Prostate gland (tissue), 2 donors: ENCODE measurements around the gene EPB41L4A. TPM values are rescaled to one million over a fixed set of nuclear protein-coding genes. Genes with fewer than 3 reads are reported as not detected.

Experiments used
- DNase-seq: peaks from one replicate; pipeline ENCODE4 v3.0.0-alpha.2; 2019; ENCODE audit warnings: low spot score
- H3K27ac ChIP-seq, 2 donors: fragments of 200-600 bp; sonication (generic); 2 replicates each; pipeline ENCODE4 v1.5.1; 2017 to 2019
- H3K27me3 ChIP-seq: fragments of 200-600 bp; sonication (generic); replicated peaks from 2 replicates; pipeline ENCODE4 v1.5.1; 2019; ENCODE audit not compliant: insufficient read depth
- H3K36me3 ChIP-seq, 2 donors: fragments of 200-600 bp; sonication (generic); 1 replicate in 1 of 2; 2 replicates in 1 of 2; pipeline versions ENCODE4 v1.5.1 to v1.8.1; 2017 to 2019
- H3K4me1 ChIP-seq: fragments of 200-600 bp; sonication (generic); replicated peaks from 2 replicates; pipeline ENCODE4 v1.5.1; 2019
- H3K4me3 ChIP-seq, 2 donors: fragments of 200-600 bp; sonication (generic); 2 replicates each; pipeline ENCODE4 v1.5.1; 2017 to 2019
- H3K9me3 ChIP-seq: fragments of 200-600 bp; sonication (generic); 2 replicates; pipeline ENCODE4 v1.5.1; 2017
- CTCF ChIP-seq, 4 experiments: fragments of 200-600 bp in 2 of 4; fragments of 450-650 bp in 2 of 4; sonication (generic) in 2 of 4; IDR thresholded peaks; 1 replicate in 3 of 4; 2 replicates in 1 of 4; pipeline ENCODE4 v1.5.1; 2016 to 2019; ENCODE audit warnings: antibody characterized with exemption in 4 of 4, mild to moderate bottlenecking in 2 of 4, moderate library complexity in 2 of 4
- POLR2A ChIP-seq: fragments of 450-650 bp; IDR thresholded peaks from one replicate; pipeline ENCODE4 v1.6.1; 2016; ENCODE audit warnings: antibody characterized with exemption, mild to moderate bottlenecking
- POLR2AphosphoS5 ChIP-seq: sonication (generic); formaldehyde crosslinking; IDR thresholded peaks from one replicate; pipeline ENCODE4 v1.6.1; 2017; ENCODE audit warnings: antibody characterized with exemption
- WGBS: methylation state at CpG from one replicate; pipeline ENCODE4 v1.1.5; 2018; 5-methylcytosine and 5-hydroxymethylcytosine counted together
- intact Hi-C: fragments of 100-400 bp; cut with DNase I; formaldehyde crosslinking; loops from one replicate; pipeline ENCODE4 v1.14.2; 2022
- total RNA-seq, 2 donors: library from RNA; depleted of rRNA; stranded (reverse); fragments of >200 nt; gene quantifications; one replicate each; pipeline ENCODE4 v1.1.0, GENCODE V29; 2016

EPB41L4A gene
- total RNA-seq, 2 donors from 2014 or later: 23.0 to 37.5 TPM

GRCh38 chr5:112154940-112155686 lies 264.0 kb downstream of the EPB41L4A start:
- DNase-seq: no peak
- no peak overlapping the region for H3K4me3 ChIP-seq
- intact Hi-C loops: no loop called here

DNA sequence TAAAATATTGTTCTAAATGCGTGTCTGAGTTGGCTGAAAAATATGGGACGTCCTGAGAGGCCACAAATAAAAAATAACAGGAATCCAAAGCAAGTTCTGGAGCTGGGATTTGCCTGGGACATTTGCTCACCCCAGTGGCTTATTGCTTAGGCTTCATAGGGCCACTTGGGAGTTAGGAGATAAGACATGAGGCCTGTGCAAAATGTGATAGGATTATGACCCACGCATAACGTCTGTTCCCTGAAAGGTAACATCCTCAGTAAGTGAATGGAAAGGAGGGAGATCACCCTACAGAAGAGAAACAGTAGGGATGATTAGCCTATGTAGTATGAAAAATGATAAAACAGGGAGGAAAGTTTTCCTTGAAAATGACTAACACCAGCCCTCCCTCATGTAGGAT lies 269.4 kb downstream of the EPB41L4A start:
- H3K4me3 ChIP-seq: no peak overlapping the region
- no peaks in the 10 kb centered on the region for H3K27me3 ChIP-seq
- TF ChIP-seq POLR2AphosphoS5 (no peak), POLR2A (no peak), CTCF (IDR thresholded peaks at IDR 0.05) (no peak)
- 87% methylated on average over 4 of the region's 4 CpGs for whole genome bisulfite sequencing
- H3K27ac ChIP-seq: no peak overlapping the region
- no peak for DNase-seq
- no peaks in the 10 kb centered on the region for H3K9me3 ChIP-seq
- no peaks in the 10 kb centered on the region for H3K4me1 ChIP-seq
- intact Hi-C loops: loop anchor here (5.0 to 10.0 kb wide), 3 partner anchors 395 to 992 kb away; partner anchors contain the start of gene NREP
- H3K36me3 ChIP-seq: no peaks in the 10 kb centered on the region

More at GRCh38 chr5:112154940-112155686, 264.0 kb downstream of the EPB41L4A start:
- Histone ChIP-seq H3K27ac (no peak overlapping the region), H3K4me1 (no peaks in the 10 kb centered on the region), H3K36me3 (no peaks in the 10 kb centered on the region), H3K9me3 (no peaks in the 10 kb centered on the region), H3K27me3 (no peaks in the 10 kb centered on the region)
- TF ChIP-seq POLR2AphosphoS5 (no peak), CTCF (IDR thresholded peaks at IDR 0.05) (no peak), POLR2A (no peak)

DNA sequence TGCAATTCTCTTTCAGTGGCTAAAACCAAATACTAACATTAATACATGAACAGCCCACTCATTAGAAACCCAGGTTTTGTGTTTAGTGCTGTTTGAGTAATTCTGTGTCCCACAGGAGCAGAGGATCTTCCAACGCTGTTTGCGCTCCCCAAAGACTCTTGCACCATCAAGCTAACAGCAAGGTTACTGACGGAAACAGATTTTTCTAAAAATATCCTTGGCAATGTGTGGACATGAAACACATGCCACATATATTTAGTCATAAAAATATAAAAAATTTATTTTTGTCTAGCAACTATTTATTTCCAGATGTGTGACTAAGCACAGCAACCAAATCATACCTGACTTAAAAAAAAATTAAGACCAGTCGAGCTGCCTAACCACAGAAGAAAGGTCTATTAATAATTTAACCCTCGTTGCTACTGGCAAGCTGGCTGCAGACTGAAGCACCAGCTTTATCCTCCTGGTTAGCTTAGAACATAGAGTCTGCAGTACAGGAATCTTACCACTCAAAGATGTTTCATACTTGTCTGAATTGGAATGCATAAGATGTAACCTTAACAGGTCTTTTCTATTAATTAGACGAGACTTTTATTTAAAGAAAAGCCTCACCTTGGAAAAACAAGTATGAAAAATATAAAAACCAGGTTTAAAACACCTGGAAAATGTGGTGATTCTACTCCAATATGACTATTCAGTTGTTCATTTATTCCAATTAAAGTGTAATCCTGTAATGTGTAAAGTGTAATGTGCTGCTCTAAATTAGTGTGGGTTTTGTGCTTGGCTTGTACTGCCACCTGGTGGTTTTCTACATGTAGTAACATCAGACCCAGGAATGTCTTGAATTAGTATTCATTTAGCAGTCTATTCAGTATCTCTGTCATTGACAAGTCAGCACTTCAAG lies 272.5 kb downstream of the EPB41L4A start:
- intact Hi-C loops: loop anchor here (2.0 to 10.0 kb wide), 4 partner anchors 392 to 989 kb away; partner anchors contain the start of gene NREP
- Histone ChIP-seq H3K4me1 (no peaks in the 10 kb centered on the region), H3K27ac (no peak overlapping the region), H3K27me3 (no peaks in the 10 kb centered on the region), H3K36me3 (no peaks in the 10 kb centered on the region), H3K9me3 (no peaks in the 10 kb centered on the region), H3K4me3 (no peak overlapping the region)
- DNase-seq: peak; percentile 66
- TF ChIP-seq POLR2AphosphoS5: peak; percentile 8
- no peak for TF ChIP-seq POLR2A
- peak; percentile 69 to 90 (median 84) for TF ChIP-seq CTCF (IDR thresholded peaks at IDR 0.05)
- WGBS: 51% methylated on average over 6 of the region's 6 CpGs

- Histone ChIP-seq H3K27ac (no peak overlapping the region), H3K4me3 (no peak overlapping the region), H3K4me1 (no peaks in the 10 kb centered on the region), H3K27me3 (no peaks in the 10 kb centered on the region), H3K9me3 (no peaks in the 10 kb centered on the region), H3K36me3 (no peaks in the 10 kb centered on the region)
- TF ChIP-seq CTCF (IDR thresholded peaks at IDR 0.05): no peak
- TF ChIP-seq POLR2A: no peak
- no peak for TF ChIP-seq POLR2AphosphoS5
- no peak for DNase-seq
- 50% methylated on average over 1 of the region's 1 CpG for WGBS
- intact Hi-C loops: loop anchor here (10.0 kb wide), 1 partner anchor 389 kb away; the partner anchor contains the start of gene NREP
Observed at GRCh38 chr5:112143690-112144089, 275.4 kb downstream of the EPB41L4A start.
